K562 (cell line): ENCODE data around the gene CAPN5. TPM values are rescaled to one million over a fixed set of nuclear protein-coding genes. Genes with fewer than 3 reads are reported as not detected.

Source experiments
- ADNP ChIP-seq: fragments of 200-800 bp; sonication (Bioruptor generic); IDR thresholded peaks from 2 replicates; pipeline ENCODE4 v1.6.1; 2016; ENCODE audit warnings: missing genetic modification characterization, missing compliant biosample characterization
- E2F3 ChIP-seq: fragments of 250-450 bp; sonication (Bioruptor Pico); IDR thresholded peaks from 2 replicates; pipeline ENCODE4 v1.4.0; 2020; ENCODE audit warnings: mild to moderate bottlenecking
- HLTF ChIP-seq: fragments of 450-650 bp; IDR thresholded peaks from 2 replicates; pipeline ENCODE4 v1.6.1; 2016
- HMBOX1 ChIP-seq: sonication (generic); IDR thresholded peaks from 2 replicates; pipeline ENCODE4 v1.6.1; 2016
- HMGN3 ChIP-seq: IDR thresholded peaks from 2 replicates; pipeline ENCODE4 v1.6.1; 2011; ENCODE audit warnings: borderline replicate concordance, low read depth, mild to moderate bottlenecking, mixed read lengths, low read length; ENCODE audit not compliant: insufficient read length; ENCODE audit errors: extremely low read depth
- HOMEZ ChIP-seq: fragments of 250-450 bp; sonication (Bioruptor Pico); IDR thresholded peaks from 2 replicates; pipeline ENCODE4 v1.4.0; 2020; ENCODE audit warnings: mild to moderate bottlenecking, moderate library complexity
- JUNB ChIP-seq: fragments of 450-650 bp; formaldehyde crosslinking; conservative IDR thresholded peaks from 2 replicates; pipeline ENCODE4 v1.4.0; 2020; ENCODE audit warnings: mild to moderate bottlenecking
- JUND ChIP-seq, 2 experiments: IDR thresholded peaks; 2 replicates in 1 of 2; 3 replicates in 1 of 2; pipeline ENCODE4 v1.6.1; 2011; ENCODE audit warnings: borderline replicate concordance in 2 of 2, low read depth in 2 of 2, low read length in 2 of 2, improper control_type of control experiment in 1 of 2, missing biosample characterization in 1 of 2, missing genetic modification characterization in 1 of 2, missing genetic modification reagents in 1 of 2
- MCM3 ChIP-seq: fragments of 450-650 bp; IDR thresholded peaks from 2 replicates; pipeline ENCODE4 v1.6.1; 2016
- MITF ChIP-seq: IDR thresholded peaks from 2 replicates; pipeline ENCODE4 v1.6.1; 2014; ENCODE audit warnings: antibody characterized with exemption
- MYC ChIP-seq, 2 experiments: fragments of 250-450 bp in 1 of 2; sonication (Bioruptor Pico) in 1 of 2; IDR thresholded peaks; 2 replicates each; pipeline versions ENCODE4 v1.5.1 to v1.6.1; 2012 to 2021; ENCODE audit warnings: low read depth in 2 of 2, borderline replicate concordance in 1 of 2, improper control_type of control experiment in 1 of 2, low read length in 1 of 2, mild to moderate bottlenecking in 1 of 2, moderate library complexity in 1 of 2
- OTX1 ChIP-seq: fragments of 450-650 bp; formaldehyde crosslinking; IDR thresholded peaks from 2 replicates; pipeline ENCODE4 v1.4.0; 2022; ENCODE audit warnings: mild to moderate bottlenecking
- SETDB1 ChIP-seq: IDR thresholded peaks from one replicate; pipeline ENCODE4 v1.6.1; 2012; ENCODE audit warnings: low read length, control low read depth, inconsistent platforms
- TCF7L2 ChIP-seq: fragments of 150-350 bp; IDR thresholded peaks from 2 replicates; pipeline ENCODE4 v1.6.1; 2016; ENCODE audit warnings: low read depth, mild to moderate bottlenecking, low read length, moderate library complexity
- TCFL5 ChIP-seq: fragments of 250-450 bp; sonication (Bioruptor Pico); conservative IDR thresholded peaks from 2 replicates; pipeline ENCODE4 v1.6.1; 2021; ENCODE audit warnings: mild to moderate bottlenecking, moderate library complexity, matching md5 sums
- ZKSCAN1 ChIP-seq: fragments of 150-350 bp; IDR thresholded peaks from 2 replicates; pipeline ENCODE4 v1.6.1; 2016; ENCODE audit warnings: low read depth, low read length
- ZNF3 ChIP-seq: fragments of 250-450 bp; sonication (Bioruptor Pico); IDR thresholded peaks from 2 replicates; pipeline ENCODE4 v1.5.0; 2021; ENCODE audit warnings: mild to moderate bottlenecking, moderate library complexity
- polyA plus RNA-seq, 8 experiments: library from polyadenylated mRNA; depleted of rRNA in 4 of 8; stranded (reverse) in 5 of 8; unstranded in 3 of 8; fragments of >200 nt; fragmentation: Nextera tagmentation in 2 of 8; fragmentation: Illumina TruSeq in 1 of 8; extraction: Ambion mirVana in 2 of 8; extraction: Trizol in 1 of 8; gene quantifications; 2 replicates each; pipeline versions ENCODE4 v1.2.1 to v1.2.3, GENCODE V29; 2011 to 2014; ENCODE audit warnings: inconsistent platforms in 1 of 8, missing spikeins in 1 of 8
- total RNA-seq, 7 experiments: library from RNA; depleted of rRNA in 6 of 7; stranded (reverse); fragments of >200 nt in 6 of 7; fragmentation: Illumina TruSeq in 2 of 7; extraction: Trizol in 2 of 7; gene quantifications; 2 replicates each; pipeline versions ENCODE4 v1.2.1 to v1.2.3, GENCODE V29; 2011 to 2021; ENCODE audit warnings: low replicate concordance in 1 of 7
- TF ChIP-seq, protein P1 (sequence below): sonication (generic); formaldehyde crosslinking; IDR thresholded peaks from 2 replicates; pipeline ENCODE4 v1.8.0; 2022; ENCODE audit warnings: missing genetic modification reagents, mild to moderate bottlenecking, borderline replicate concordance
- TF ChIP-seq, protein P2 (sequence below): IDR thresholded peaks from 2 replicates; pipeline ENCODE4 v1.6.1; 2011; ENCODE audit warnings: borderline replicate concordance, low read depth, mild to moderate bottlenecking, moderate library complexity, low read length; ENCODE audit not compliant: insufficient read depth, poor library complexity, severe bottlenecking

CAPN5 gene
- total and polyA plus RNA-seq, 9 of the 15 experiments (the other 6 are each of a cell fraction or from before 2014, with no cell fraction given): 0.04 to 0.44 (median 0.14) TPM; not detected in 2

GRCh38 chr11:77046060-77046501, 20.7 kb upstream of the CAPN5 start (continued):
- TF ChIP-seq, protein P1, sequence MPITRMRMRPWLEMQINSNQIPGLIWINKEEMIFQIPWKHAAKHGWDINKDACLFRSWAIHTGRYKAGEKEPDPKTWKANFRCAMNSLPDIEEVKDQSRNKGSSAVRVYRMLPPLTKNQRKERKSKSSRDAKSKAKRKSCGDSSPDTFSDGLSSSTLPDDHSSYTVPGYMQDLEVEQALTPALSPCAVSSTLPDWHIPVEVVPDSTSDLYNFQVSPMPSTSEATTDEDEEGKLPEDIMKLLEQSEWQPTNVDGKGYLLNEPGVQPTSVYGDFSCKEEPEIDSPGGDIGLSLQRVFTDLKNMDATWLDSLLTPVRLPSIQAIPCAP: no peak
- TF ChIP-seq HMGN3: peak; percentile 52
- TF ChIP-seq HOMEZ (CRISPR knock-in tag): no peak
- no peak for TF ChIP-seq OTX1 (CRISPR knock-in tag)
- TF ChIP-seq ADNP (tag): no peak
- no peak for TF ChIP-seq TCF7L2
- TF ChIP-seq SETDB1: no peak
- TF ChIP-seq, protein P2, sequence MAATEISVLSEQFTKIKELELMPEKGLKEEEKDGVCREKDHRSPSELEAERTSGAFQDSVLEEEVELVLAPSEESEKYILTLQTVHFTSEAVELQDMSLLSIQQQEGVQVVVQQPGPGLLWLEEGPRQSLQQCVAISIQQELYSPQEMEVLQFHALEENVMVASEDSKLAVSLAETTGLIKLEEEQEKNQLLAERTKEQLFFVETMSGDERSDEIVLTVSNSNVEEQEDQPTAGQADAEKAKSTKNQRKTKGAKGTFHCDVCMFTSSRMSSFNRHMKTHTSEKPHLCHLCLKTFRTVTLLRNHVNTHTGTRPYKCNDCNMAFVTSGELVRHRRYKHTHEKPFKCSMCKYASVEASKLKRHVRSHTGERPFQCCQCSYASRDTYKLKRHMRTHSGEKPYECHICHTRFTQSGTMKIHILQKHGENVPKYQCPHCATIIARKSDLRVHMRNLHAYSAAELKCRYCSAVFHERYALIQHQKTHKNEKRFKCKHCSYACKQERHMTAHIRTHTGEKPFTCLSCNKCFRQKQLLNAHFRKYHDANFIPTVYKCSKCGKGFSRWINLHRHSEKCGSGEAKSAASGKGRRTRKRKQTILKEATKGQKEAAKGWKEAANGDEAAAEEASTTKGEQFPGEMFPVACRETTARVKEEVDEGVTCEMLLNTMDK: peak; percentile 80
- TF ChIP-seq JUND (IDR thresholded peaks at IDR 0.05; ENCODE audit: borderline replicate concordance, low read depth, low read length): 0 out of 2 replicates have a peak, but pooled peaks have one; percentile 15
- TF ChIP-seq JUND (tag; IDR thresholded peaks at IDR 0.05; ENCODE audit: borderline replicate concordance, low read depth, low read length): no peak; the same call in 2 of the 3 replicates
- no peak for TF ChIP-seq TCFL5 (CRISPR knock-in tag)
- TF ChIP-seq E2F3 (CRISPR knock-in tag): no peak
- TF ChIP-seq MYC (IDR thresholded peaks at IDR 0.05; ENCODE audit: low read depth, low read length): peak; percentile 55; the same call in 1 of the 2 replicates
- no peak for TF ChIP-seq MYC (CRISPR knock-in tag; IDR thresholded peaks at IDR 0.05; ENCODE audit: borderline replicate concordance, low read depth)
- no peak for TF ChIP-seq HMBOX1
- TF ChIP-seq ZNF3 (CRISPR knock-in tag): no peak
- TF ChIP-seq MCM3: no peak
- TF ChIP-seq MITF: no peak
- no peak for TF ChIP-seq JUNB (CRISPR knock-in tag)
- no peak for TF ChIP-seq HLTF
- no peak for TF ChIP-seq ZKSCAN1
